HepG2 (cell line): ENCODE data around the gene C14orf93. TPM values are rescaled to one million over a fixed set of nuclear protein-coding genes. Genes with fewer than 3 reads are reported as not detected.

ENCODE experiments used
- ESRRA ChIP-seq: sonication (generic); formaldehyde crosslinking; IDR thresholded peaks from 2 replicates; pipeline ENCODE4 v1.5.1; 2020; ENCODE audit warnings: mild to moderate bottlenecking, low read depth, missing genetic modification reagents
- FOXP4 ChIP-seq: sonication (generic); formaldehyde crosslinking; IDR thresholded peaks from 2 replicates; pipeline ENCODE4 v1.4.0; 2020; ENCODE audit warnings: missing genetic modification reagents
- NFKB2 ChIP-seq: sonication (generic); formaldehyde crosslinking; IDR thresholded peaks from 2 replicates; pipeline ENCODE4 v1.4.0; 2020; ENCODE audit warnings: missing genetic modification reagents, borderline replicate concordance
- NR1H2 ChIP-seq: sonication (generic); formaldehyde crosslinking; IDR thresholded peaks from 2 replicates; pipeline ENCODE4 v1.8.1; 2022; ENCODE audit warnings: low read depth, missing genetic modification reagents, borderline replicate concordance
- NR2F1 ChIP-seq, 2 experiments: fragments of 450-650 bp in 1 of 2; formaldehyde crosslinking in 1 of 2; IDR thresholded peaks; 2 replicates each; pipeline versions ENCODE4 v1.5.0 to v1.6.1; 2016 to 2020; ENCODE audit warnings: mild to moderate bottlenecking in 1 of 2, missing compliant biosample characterization in 1 of 2, missing genetic modification reagents in 1 of 2, moderate library complexity in 1 of 2
- PAX8 ChIP-seq: sonication (generic); formaldehyde crosslinking; IDR thresholded peaks from 2 replicates; pipeline ENCODE4 v1.8.0; 2022; ENCODE audit warnings: mild to moderate bottlenecking, missing genetic modification reagents, borderline replicate concordance
- PITX1 ChIP-seq: sonication (generic); formaldehyde crosslinking; IDR thresholded peaks from 2 replicates; pipeline ENCODE4 v1.5.1; 2020; ENCODE audit warnings: mild to moderate bottlenecking, missing genetic modification reagents
- POLR2AphosphoS2 ChIP-seq: IDR thresholded peaks from 2 replicates; pipeline ENCODE4 v1.6.1; 2011; ENCODE audit warnings: low read depth, low read length, improper control_type of control experiment
- REPIN1 ChIP-seq: sonication (generic); formaldehyde crosslinking; IDR thresholded peaks from 2 replicates; pipeline ENCODE4 v1.8.0; 2022; ENCODE audit warnings: missing genetic modification reagents, low read depth, mild to moderate bottlenecking, borderline replicate concordance
- SIX4 ChIP-seq: sonication (generic); formaldehyde crosslinking; IDR thresholded peaks from 2 replicates; pipeline ENCODE4 v1.4.0; 2020; ENCODE audit warnings: missing genetic modification reagents
- SOX13 ChIP-seq, 3 experiments: fragments of 450-650 bp in 1 of 3; sonication (generic) in 1 of 3; formaldehyde crosslinking in 1 of 3; IDR thresholded peaks in 2 of 3; conservative IDR thresholded peaks in 1 of 3; 2 replicates each; pipeline versions ENCODE4 v1.5.0 to v1.6.1; 2016 to 2020; ENCODE audit warnings: antibody characterized with exemption in 1 of 3, mild to moderate bottlenecking in 1 of 3, missing compliant biosample characterization in 1 of 3, missing genetic modification reagents in 1 of 3, moderate library complexity in 1 of 3
- SP4 ChIP-seq: sonication (generic); formaldehyde crosslinking; IDR thresholded peaks from 2 replicates; pipeline ENCODE4 v1.8.1; 2023; ENCODE audit warnings: mild to moderate bottlenecking, missing genetic modification reagents
- ZBTB33 ChIP-seq: sonication (generic); formaldehyde crosslinking; IDR thresholded peaks from 2 replicates; pipeline ENCODE4 v1.4.0; 2020; ENCODE audit warnings: missing genetic modification reagents
- ZBTB42 ChIP-seq: sonication (generic); formaldehyde crosslinking; IDR thresholded peaks from 2 replicates; pipeline ENCODE4 v1.5.0; 2020; ENCODE audit warnings: mild to moderate bottlenecking, missing genetic modification reagents
- ZNF160 ChIP-seq: sonication (generic); formaldehyde crosslinking; IDR thresholded peaks from 2 replicates; pipeline ENCODE4 v1.8.0; 2022; ENCODE audit warnings: mild to moderate bottlenecking, inconsistent platforms, missing genetic modification reagents
- ZNF737 ChIP-seq: sonication (generic); formaldehyde crosslinking; IDR thresholded peaks from 2 replicates; pipeline ENCODE4 v1.5.0; 2020; ENCODE audit warnings: missing genetic modification reagents, mild to moderate bottlenecking, borderline replicate concordance
- ZNF747 ChIP-seq: sonication (generic); formaldehyde crosslinking; IDR thresholded peaks from 2 replicates; pipeline ENCODE4 v1.8.1; 2023; ENCODE audit warnings: missing genetic modification reagents, mild to moderate bottlenecking, borderline replicate concordance
- ZNF790 ChIP-seq: sonication (generic); formaldehyde crosslinking; IDR thresholded peaks from 2 replicates; pipeline ENCODE4 v1.8.0; 2022; ENCODE audit warnings: missing genetic modification reagents, mild to moderate bottlenecking, borderline replicate concordance
- ZNF800 ChIP-seq: sonication (generic); formaldehyde crosslinking; IDR thresholded peaks from 2 replicates; pipeline ENCODE4 v1.4.0; 2020; ENCODE audit warnings: missing genetic modification reagents
- polyA plus RNA-seq, 8 experiments: library from polyadenylated mRNA; depleted of rRNA in 3 of 8; stranded (reverse) in 7 of 8; unstranded in 1 of 8; fragments of >200 nt; fragmentation: Illumina TruSeq in 4 of 8; extraction: Trizol in 4 of 8; gene quantifications; 2 replicates each; pipeline versions ENCODE4 v1.2.1 to v1.2.3, GENCODE V29; 2011 to 2016; ENCODE audit warnings: low read depth in 4 of 8, missing spikeins in 1 of 8, mixed read lengths in 1 of 8; ENCODE audit not compliant: insufficient read depth in 1 of 8
- total RNA-seq, 5 experiments: library from RNA; depleted of rRNA; stranded (reverse); fragments of >200 nt; fragmentation: Illumina TruSeq; extraction: Trizol; gene quantifications; 2 replicates each; pipeline ENCODE4 v1.2.3, GENCODE V29; 2016; ENCODE audit warnings: low read depth in 1 of 5

The C14orf93 gene
- total and polyA plus RNA-seq, 2 of the 13 experiments (the other 11 are each of a cell fraction or from before 2014, with no cell fraction given): 11.4 to 22.5 TPM

- no peak for TF ChIP-seq ZNF800 (CRISPR knock-in tag)
- TF ChIP-seq ZNF160: no peak
- 0 out of 2 replicates have a peak, but pooled peaks have one; percentile 5 for TF ChIP-seq SP4 (CRISPR knock-in tag)
- 0 out of 2 replicates have a peak, but pooled peaks have one; percentile 63 for TF ChIP-seq REPIN1
- TF ChIP-seq NR1H2 (CRISPR knock-in tag): no peak
- TF ChIP-seq SIX4: no peak
- TF ChIP-seq ZNF790 (CRISPR knock-in tag): no peak
- TF ChIP-seq ZBTB42: no peak
- peak; percentile 99 for TF ChIP-seq ZBTB33 (CRISPR knock-in tag)
- no peak for TF ChIP-seq ZNF737
- no peak for TF ChIP-seq NR2F1 (CRISPR knock-in tag; IDR thresholded peaks at IDR 0.05)
- TF ChIP-seq SOX13 (IDR thresholded peaks at IDR 0.05): no peak
- no peak for TF ChIP-seq SOX13 (CRISPR knock-in tag; conservative IDR thresholded peaks at IDR 0.05 in 1 of 2, IDR thresholded peaks at IDR 0.05 in 1 of 2)
- TF ChIP-seq ZNF747 (CRISPR knock-in tag): peak; percentile 66; the same call in 1 of the 2 replicates
- TF ChIP-seq NFKB2 (CRISPR knock-in tag): peak; percentile 65; the same call in 1 of the 2 replicates
- peak; percentile 32; the same call in 1 of the 2 replicates for TF ChIP-seq PITX1 (CRISPR knock-in tag)
- 0 out of 2 replicates have a peak, but pooled peaks have one; percentile 36 for TF ChIP-seq FOXP4
- TF ChIP-seq ESRRA (CRISPR knock-in tag): no peak
- no peak for TF ChIP-seq POLR2AphosphoS2
- no peak for TF ChIP-seq PAX8 (CRISPR knock-in tag)
These were observed 42.3 kb upstream of the C14orf93 start (continued) for GRCh38 chr14:23052182-23052623.
